ENCODE data around the gene PLK2.

Gene PLK2

GRCh38 chr5:58459146-58460001, 512 bp downstream of the PLK2 start:
- TF ChIP-seq GATA3 (IDR thresholded peaks at IDR 0.05; ENCODE audit: low read depth, low read length), result no peak
- TF ChIP-seq GATA2 (IDR thresholded peaks at IDR 0.05; ENCODE audit: low read depth, low read length), result peak; percentile 1; the same call in 1 of the 2 replicates

- no peak for TF ChIP-seq GATA2 (IDR thresholded peaks at IDR 0.05; ENCODE audit: low read depth, low read length)
- TF ChIP-seq GATA3 (IDR thresholded peaks at IDR 0.05; ENCODE audit: low read depth, low read length), result no peak
These were observed 1.1 kb downstream of the PLK2 start for GRCh38 chr5:58458743-58459145.

DNA sequence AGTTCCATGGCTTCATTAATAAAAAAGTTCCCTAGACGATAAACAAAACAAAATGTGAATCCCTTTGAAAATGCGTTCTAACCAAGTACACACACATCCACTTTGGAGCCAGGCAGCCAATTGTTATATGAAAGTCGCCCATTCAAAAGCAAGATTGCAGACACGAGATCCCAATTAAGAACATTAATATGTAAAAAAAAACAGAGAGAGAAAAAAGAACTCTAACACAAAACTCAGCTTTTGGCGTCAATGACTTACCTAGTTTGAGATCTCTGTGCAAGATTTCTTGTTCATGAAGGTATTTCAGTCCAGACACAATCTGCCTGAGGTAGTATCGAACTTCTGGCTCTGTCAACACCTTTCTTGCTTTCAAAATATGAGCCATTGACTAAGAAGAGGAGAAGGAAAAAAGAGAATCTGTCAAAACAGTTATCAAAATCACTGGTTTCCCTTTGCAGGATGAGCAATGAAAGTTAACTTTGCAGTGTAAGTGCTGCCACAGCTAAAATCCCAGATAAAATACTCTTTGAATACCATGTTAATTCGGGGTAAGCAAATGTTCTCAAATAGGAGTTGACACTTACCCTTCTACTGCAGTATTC, 1.6 kb downstream of the PLK2 start:
- TF ChIP-seq GATA2 (IDR thresholded peaks at IDR 0.05; ENCODE audit: low read depth, low read length), result no peak
- no peak for TF ChIP-seq GATA3 (IDR thresholded peaks at IDR 0.05; ENCODE audit: low read depth, low read length)

GRCh38 chr5:58457050-58457449, 2.8 kb downstream of the PLK2 start:
- TF ChIP-seq GATA3 (IDR thresholded peaks at IDR 0.05; ENCODE audit: low read depth, low read length) (no peak), GATA2 (IDR thresholded peaks at IDR 0.05; ENCODE audit: low read depth, low read length) (no peak)

GRCh38 chr5:58456486-58456885, 3.4 kb downstream of the PLK2 start:
- TF ChIP-seq GATA2 (IDR thresholded peaks at IDR 0.05; ENCODE audit: low read depth, low read length), result no peak
- TF ChIP-seq GATA3 (IDR thresholded peaks at IDR 0.05; ENCODE audit: low read depth, low read length), result no peak

DNA sequence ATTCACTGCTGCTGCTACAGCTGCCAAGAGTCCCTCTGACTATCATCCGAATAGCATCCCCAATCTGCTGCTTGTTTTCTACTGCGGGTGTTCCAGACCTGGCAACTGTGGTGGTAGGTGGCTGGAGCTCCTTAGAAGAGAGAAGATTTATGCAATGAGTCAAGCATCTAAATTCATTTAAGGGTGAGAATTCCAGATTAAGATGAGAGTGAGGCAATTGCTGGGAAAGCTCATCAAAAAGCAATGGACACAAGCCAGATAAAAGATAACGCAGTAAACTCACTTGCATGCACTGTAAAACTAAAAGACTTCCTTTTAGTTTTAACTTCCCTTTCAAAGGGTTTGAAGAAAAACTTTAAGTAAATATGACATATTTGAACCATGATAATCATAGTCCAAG, 3.9 kb downstream of the PLK2 start:
- TF ChIP-seq GATA3 (IDR thresholded peaks at IDR 0.05; ENCODE audit: low read depth, low read length) (no peak), GATA2 (IDR thresholded peaks at IDR 0.05; ENCODE audit: low read depth, low read length) (no peak)

DNA sequence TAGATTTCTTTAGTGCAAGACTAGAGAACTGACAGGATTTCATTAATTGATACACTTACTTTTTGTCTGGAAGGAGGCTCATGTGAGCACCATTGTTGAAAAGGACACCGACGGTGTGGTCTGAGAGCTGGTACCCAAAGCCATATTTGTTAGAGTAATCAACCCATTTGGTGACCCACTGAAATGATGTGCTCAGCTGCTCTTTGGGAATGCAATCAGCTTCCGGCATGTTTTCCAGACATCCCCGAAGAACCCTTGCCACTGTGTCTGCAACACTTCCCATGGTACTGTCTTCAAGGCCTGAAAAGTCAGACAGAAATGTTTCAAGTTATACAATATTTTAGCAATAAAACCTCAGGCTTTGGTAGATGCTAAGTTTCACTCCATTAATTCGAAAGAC, 4.4 kb downstream of the PLK2 start:
- no peak for TF ChIP-seq GATA2 (IDR thresholded peaks at IDR 0.05; ENCODE audit: low read depth, low read length)
- no peak for TF ChIP-seq GATA3 (IDR thresholded peaks at IDR 0.05; ENCODE audit: low read depth, low read length)

DNA sequence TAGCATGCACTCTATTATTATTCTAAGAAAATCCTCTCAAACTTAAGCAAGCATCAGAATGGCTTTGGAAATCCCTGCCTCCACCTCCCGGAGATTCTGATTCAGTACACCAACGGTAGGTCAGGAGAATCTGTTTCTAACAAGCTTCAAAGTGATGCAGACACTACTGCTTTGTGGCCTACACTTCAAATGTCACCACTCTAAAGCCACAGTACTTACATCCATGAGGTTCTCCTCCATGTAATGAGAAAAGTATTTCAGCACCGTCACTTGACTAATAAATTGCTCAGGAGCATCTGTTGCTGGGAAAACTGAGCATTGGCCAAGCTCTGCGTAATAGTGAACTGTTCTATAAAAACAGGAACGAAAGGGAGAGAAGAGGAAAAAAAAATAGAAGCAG, 4.8 kb downstream of the PLK2 start:
- TF ChIP-seq GATA3 (IDR thresholded peaks at IDR 0.05; ENCODE audit: low read depth, low read length) (no peak), GATA2 (IDR thresholded peaks at IDR 0.05; ENCODE audit: low read depth, low read length) (no peak)

GRCh38 chr5:58454025-58454424, 5.9 kb downstream of the PLK2 start:
- TF ChIP-seq GATA2 (IDR thresholded peaks at IDR 0.05; ENCODE audit: low read depth, low read length) (no peak), GATA3 (IDR thresholded peaks at IDR 0.05; ENCODE audit: low read depth, low read length) (no peak)

GRCh38 chr5:58453306-58453705, 6.6 kb downstream of the PLK2 start:
- TF ChIP-seq GATA3 (IDR thresholded peaks at IDR 0.05; ENCODE audit: low read depth, low read length) (no peak), GATA2 (IDR thresholded peaks at IDR 0.05; ENCODE audit: low read depth, low read length) (no peak)

DNA sequence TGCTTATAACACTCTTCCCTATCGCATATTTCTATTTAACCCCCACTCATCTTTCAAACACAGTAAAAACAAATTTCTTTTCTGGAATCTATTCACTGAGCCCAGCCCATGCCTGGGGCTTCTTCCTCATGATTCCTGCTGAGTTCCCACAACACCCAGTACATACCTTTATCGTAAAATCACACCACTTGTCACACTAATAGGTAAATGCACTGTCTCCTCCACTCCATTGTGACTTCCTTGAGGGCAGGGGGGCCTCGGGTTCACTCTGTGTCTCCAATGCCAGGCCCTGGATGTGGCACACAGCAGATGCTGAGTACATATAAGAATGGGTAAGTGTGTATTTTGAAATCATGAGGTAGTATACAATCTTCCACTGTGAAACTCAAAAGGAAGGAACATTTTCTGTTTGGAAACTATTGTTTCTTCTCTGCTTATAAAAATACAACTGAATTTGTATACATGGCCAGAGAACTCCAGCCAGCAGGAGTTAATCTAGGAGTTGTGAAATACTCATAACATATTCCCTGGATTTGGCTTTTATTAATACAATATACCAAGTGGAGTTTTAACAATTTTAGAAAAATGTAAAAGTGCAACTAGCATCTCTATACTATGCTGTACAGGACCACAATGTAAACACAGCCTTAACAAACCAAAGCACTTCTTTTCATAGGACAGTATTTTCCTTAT, 7.2 kb downstream of the PLK2 start:
- TF ChIP-seq GATA3 (IDR thresholded peaks at IDR 0.05; ENCODE audit: low read depth, low read length), result no peak
- TF ChIP-seq GATA2 (IDR thresholded peaks at IDR 0.05; ENCODE audit: low read depth, low read length), result no peak

DNA sequence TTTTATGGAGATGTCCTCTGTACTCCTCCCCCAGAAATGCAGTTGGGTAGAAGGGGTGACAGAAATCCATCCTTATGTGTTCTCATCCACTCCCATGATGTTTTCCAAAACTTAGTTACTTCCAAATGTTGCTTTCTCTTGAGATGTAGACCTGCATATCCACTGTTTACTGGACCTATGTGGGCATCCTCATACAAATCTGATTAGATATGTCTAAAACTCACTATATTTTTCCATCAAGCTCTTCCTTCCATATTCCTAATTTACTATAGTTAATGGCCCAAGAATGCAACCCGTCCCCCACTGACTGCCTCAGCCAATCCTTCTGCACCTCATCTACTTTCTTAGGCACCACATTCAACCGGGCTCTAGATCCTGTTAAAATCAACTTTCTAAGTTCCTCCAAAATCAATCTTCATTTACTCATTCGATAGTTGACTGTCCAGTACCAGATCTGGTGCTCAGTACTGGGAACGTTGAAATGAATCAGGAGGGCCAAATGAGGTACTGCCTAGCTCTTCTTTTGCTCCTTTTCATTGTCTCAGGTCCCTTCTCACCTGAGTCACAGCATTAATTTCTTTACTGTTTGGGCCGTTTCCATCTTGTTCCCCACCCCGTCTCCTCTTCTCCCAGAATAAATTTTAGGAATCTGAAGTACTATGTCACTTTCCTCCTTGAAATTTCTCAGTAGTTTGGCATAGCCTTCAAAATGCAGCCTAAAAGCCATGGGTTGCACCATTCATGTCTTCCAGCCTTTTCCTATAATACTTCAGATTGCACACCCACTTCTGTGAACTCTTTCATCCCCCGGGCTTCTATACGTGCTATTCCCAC, 7.9 kb downstream of the PLK2 start:
- no peak for TF ChIP-seq GATA3 (IDR thresholded peaks at IDR 0.05; ENCODE audit: low read depth, low read length)
- no peak for TF ChIP-seq GATA2 (IDR thresholded peaks at IDR 0.05; ENCODE audit: low read depth, low read length)

DNA sequence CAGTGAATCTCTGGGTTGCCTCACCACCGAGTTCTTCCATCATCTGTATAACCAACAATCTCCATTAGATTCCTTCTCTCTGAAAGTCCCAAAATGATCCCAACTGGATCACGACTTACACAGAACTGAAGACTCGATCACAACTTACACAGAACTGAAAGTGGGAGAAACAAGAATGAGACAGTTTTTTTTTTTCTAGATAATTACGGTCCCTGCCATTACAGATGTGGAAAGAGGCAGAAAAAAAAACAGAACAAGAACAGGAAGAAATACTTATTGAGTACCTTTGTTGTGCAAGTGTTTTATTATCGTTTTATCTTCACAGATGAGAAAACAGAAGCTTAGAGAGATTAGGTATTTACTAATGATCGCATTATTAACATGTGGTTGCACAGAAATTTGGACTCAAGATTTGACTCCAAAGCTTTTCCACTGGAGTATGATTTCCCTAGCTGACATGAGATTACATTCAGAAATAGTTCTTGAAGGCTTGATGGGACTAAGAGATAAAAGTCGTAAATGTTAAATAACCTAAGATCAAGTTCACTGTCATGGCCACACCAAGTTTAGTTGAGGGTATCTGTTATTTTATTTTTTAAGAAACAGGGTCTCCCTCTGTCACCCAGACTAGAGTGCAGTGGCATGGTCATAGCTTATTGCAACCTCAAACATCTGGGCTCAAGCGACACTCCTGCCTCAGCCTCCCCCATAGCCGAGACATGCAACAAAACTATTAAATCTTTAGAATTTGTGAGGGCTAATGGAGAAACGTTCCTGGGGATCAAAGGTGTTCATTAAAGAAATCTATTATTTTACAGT, 8.9 kb downstream of the PLK2 start:
- TF ChIP-seq GATA2 (IDR thresholded peaks at IDR 0.05; ENCODE audit: low read depth, low read length) (no peak), GATA3 (IDR thresholded peaks at IDR 0.05; ENCODE audit: low read depth, low read length) (no peak)
